GM19395 (cell line): Measurements from ENCODE around the gene CXCL10.
"Not testable (repeated sequence)": the region's sequence is repeated elsewhere in the genome, so short reads cannot be mapped to it uniquely, and the experiment has no call there.

Experiments
- ATAC-seq: cut with Tn5 transposase; IDR thresholded peaks from one replicate; pipeline ENCODE4 v1.9.1; 2021; ENCODE audit warnings: mild to moderate bottlenecking, moderate library complexity; ENCODE audit not compliant: unreplicated experiment

The CXCL10 gene

DNA sequence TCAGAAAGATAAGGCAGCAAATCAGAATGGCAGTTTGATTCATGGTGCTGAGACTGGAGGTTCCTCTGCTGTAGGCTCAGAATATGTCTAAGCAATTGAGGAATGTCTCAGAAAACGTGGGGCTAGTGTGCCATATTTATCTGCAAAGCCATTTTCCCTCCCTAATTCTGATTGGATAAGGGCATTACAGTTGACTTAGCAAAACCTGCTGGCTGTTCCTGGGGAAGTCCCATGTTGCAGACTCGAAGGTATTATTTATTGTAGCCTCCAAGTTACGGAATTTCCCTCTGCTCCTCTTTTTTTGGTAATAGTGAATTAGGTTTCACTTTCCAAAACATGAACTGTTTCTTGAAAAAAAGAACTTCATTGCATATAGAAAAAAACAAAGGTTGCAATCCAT, at the start of gene CXCL10:
CXCL10 (minus strand) TSS at position 109 of the 400 bp plus-strand sequence; CDS start at position 43, 66 bp downstream.
- no peak for ATAC-seq

DNA sequence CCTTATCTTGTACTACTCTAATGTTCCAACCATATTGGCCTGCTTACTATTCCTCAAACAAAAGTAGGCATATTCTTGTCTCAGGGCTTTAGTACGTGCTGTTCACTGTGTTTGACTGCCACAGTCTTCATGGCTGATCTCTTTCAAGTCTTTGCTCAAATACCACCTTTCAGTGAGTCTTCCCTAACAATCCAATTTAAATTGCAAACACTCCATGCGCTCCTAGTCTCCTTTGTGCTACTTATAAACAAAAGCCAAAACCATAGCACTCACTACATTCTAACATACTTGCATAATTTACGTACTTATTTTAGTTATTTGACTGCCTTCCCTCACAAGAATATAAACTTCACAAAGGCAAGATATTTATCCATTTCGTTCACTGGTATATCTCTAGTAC, 49.5 kb upstream of the CXCL10 start:
- ATAC-seq: no peak

DNA sequence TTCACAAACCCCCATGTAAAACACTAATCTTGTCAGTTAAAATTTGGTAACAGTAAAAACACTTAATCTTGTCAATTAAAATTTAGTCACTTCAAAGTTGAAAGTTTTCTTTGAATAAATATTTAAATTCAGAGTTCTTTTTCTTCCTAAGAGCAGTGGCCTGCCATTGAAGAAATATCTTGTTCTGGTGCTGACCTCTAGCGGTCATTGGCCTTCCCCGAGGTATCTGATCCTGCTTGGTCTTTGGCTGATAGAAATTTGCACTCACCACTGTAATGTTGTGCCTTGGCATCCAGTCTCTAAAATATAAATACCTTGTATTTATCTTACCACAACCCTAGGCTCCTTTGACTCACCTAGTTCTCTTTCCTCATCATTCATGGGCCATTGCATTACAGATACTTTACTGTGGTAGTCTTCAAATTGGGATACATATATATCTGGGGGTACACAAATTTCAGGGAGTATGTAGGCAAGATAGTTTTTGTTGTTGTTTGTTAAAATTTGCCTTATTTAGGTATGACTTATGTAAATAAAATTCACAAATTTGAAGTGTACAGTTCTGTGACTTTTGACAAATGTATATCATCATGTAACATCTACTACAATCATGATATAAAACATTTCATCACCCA, 44.5 kb upstream of the CXCL10 start:
- peak; percentile 88 for ATAC-seq

DNA sequence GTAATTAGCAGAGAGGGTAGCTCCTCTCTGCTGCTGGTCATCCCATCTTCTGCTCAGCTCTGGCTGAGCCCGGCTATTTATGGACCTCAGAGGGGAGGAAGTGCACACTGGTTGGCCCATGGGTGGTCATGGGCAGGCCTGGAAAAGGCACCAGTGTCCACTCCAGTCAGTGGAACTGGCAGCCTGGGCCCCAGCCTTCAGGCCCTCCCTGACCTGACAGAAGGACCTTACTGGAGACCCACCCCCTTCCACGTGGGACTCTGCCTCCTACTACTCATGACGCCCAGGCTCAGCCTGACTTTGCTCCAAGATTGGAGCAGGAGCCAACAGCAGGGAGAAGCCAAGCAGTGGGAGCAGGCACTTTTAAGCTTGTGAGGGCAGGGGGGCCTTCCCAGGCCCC, 43.2 kb upstream of the CXCL10 start:
- ATAC-seq: no peak

DNA sequence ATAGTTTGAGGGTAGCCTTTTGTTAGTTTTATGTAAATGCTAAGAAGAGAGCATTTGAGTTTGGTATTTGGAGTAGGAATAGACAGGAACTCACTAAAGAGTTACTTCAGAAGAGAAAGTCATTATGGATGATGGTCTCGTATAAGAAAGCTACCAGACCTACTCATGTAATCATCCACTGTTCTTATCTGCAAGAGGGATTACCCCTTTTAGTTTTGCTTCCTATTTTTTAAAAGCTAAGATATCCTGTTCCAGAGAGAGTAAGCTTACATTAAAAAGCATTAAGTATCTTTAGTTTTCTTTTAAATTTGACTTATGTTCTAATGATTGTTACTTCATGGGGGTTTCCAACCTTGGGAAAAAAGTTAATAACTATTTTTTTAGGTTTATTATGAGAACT, 38.7 kb upstream of the CXCL10 start:
- peak; percentile 66 for ATAC-seq

DNA sequence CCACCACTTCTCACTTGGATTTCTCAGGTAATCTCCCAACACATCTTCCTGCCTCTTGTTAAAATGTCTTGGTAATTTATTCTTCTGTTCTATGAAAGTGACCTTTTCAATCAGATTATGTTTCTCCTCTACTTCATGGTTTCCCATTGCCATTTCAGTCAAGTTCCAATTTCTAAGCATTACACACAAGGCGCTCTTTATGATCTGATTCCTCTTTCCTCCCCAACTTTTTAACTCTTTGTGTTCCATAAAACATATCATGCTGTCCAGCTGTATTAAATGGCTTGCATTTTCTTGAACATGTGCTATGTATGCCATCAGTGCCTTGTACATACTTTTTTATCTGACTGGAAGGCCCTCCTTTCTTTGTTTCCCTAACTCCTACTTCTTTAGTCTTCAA, 38.1 kb upstream of the CXCL10 start:
- ATAC-seq: no peak

DNA sequence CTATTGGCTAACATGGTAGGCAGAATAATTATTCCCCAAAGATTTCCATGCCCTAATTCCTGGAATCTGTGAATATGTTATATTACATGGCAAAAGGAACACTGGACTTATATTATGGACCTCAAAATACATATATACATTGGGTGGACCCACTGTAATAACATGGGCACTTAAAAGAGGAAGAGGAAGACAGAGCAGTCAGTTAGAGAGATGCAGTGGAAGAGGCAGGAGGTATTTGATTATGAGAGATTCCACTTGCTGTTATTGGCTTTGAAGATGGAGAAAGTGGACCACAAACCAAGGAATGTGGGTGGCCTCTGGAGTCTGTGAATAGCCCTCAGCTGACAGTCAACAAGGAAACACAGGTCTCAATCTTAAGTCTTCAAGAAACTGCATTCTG, 37.2 kb upstream of the CXCL10 start:
- no peak for ATAC-seq

DNA sequence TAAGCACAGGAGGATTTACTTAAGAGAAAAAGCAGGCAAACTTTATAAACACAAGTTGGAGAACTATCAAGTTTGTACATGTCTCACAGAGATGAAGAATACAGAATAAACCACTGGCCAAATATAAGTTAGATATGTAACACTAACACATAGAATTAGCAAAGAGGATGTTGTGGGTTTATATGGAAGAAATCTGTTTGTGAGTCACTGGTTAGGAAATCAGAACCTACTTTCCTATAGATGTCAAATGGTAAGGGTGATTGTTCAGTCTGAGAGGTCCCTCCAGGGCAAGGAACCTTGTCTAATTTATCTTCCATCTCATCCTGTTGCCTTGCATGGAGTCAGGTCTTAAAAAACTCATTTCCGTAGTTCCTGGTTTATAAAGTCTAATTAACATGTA, 36.5 kb upstream of the CXCL10 start:
- ATAC-seq: no peak

DNA sequence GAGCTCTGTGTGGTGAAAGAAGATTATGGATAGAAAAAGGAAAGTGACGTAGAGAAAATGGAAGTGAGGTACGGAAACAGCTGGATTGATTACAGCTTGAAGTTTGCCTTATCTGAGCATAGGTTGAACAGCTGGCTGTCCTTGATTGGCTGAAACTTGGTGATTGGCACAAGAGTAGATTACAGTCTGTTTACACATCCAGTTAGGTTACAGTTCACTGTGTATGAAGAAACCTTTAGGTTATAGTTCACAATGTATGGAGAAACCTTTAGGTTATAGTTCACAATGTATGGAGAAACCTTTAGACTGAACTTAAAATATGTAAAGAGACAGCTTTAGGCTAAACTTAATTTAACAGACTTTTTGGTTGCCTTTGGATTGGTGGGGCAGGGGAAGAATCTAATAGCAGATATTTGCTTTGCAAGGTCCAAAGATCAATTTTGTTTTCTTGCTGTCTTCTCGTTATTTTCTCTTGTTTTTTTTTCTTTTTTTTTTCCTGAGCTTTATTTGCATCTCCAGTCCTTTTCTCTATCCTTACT, 35.7 kb upstream of the CXCL10 start:
- no peak for ATAC-seq

DNA sequence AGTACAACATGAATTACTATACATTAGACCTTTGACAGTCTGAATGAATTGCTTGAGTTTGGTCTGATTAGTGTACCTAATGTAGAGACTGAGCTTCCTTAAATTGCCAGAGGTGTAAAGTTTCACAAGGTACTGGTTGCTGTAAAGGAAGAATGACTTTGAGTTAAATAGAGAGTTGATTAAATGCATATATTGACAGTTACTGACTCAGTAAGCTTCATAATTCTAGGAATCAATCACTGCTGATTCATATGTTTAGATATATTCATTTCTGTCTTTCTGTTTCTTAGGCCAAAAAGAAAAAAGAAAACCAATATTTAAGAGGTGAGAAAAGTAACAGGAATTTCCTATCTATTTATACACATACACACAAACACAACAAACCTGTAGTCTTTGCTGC, 35.0 kb upstream of the CXCL10 start:
- ATAC-seq: peak; percentile 46

DNA sequence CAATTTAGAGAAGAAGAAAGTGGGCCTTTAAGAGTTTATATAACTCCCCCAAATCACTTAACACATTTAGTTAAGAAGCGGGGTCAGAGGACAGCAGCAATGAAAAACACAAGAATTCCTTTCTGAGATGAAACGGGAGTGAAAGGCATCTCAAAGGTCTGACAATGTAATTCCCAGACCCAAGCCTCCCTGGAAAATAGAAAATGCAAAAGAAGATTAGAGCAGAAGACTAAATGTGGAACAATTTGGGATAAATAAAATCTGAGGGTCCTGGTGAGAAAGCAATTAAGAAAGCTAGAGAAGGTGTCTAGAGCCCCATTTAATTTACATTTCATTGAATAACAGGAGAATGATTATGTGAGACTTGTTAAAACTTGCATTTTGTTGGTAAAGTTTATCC, 32.1 kb upstream of the CXCL10 start:
- no peak for ATAC-seq

DNA sequence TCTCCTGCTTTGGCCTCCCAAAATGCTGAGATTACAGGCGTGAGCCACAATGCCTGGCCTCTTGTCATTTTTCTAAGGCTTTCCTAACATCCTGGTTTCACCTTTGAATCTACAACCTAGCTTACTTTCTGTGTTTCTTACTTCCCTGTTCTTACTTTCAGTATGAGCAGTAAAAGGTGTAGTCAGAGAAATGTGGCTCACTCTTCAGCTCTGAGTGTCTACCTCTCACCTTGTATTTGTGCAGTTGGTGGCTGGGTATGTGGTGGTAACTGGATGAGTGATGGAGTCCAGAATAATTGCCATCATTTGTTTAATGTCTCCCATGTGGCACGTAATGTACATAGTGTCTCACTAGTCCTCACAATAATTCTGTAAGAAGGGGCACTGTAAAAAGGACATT, 31.7 kb upstream of the CXCL10 start:
- peak; percentile 97 for ATAC-seq

DNA sequence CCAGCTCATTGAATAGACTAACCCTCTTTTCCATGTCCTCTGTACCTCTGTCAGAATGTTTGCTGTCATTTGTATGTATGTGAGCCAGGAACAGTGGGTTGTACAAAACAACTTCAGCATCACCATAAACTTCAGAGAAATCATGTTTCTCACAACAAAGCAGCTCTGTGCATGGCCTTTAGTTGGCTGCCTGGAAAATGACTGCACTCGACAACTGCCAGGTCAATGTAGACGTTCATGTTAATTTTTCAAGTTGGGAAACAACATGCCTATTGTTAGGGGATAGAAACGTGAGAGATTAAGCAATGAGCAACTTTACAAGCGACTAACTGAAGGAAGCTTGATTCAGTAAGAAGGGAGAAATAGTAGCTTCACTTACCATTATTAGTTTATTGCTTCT, 30.4 kb upstream of the CXCL10 start:
- no peak for ATAC-seq

DNA sequence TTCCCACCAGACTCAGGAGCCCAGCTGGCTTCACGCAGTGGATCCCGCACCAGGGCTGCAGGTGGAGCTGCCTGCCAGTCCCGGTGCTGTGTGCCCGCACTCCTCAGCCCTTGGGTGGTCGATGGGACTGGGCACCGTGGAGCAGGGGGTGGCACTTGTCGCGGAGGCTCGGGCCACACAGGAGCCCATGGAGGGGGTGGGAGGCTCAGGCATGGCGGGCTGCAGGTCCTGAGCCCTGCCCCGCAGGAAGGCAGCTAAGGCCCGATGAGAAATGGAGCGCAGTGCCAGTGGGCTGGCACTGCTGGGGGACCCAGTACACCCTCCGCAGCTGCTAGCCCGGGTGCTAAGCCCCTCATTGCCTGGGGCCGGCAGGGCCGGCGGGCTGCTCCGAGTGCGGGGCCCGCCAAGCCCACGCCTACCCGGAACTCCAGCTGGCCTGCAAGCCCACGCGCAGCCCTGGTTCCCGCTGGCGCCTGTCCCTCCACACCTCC, 27.3 kb upstream of the CXCL10 start:
- ATAC-seq: not testable (repeated sequence)

DNA sequence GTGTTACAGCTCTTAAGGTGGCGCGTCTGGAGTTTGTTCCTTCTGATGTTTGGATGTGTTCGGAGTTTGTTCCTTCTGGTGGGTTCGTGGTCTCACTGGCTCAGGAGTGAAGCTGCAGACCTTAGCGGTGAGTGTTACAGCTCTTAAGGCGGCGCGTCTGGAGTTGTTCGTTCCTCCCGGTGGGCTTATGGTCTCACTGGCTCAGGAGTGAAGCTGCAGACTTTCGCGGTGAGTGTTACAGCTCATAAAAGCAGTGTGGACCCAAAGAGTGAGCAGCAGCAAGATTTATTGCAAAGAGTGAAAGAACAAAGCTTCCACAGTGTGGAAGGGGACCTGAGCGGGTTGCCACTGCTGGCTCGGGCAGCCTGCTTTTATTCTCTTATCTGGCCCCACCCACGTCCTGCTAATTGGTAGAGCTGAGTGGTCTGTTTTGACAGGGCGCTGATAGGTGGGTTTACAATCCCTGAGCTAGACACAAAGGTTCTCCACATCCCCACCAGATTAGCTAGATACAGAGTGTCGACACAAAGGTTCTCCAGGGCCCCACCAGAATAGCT, 26.6 kb upstream of the CXCL10 start:
- ATAC-seq: not testable (repeated sequence)

DNA sequence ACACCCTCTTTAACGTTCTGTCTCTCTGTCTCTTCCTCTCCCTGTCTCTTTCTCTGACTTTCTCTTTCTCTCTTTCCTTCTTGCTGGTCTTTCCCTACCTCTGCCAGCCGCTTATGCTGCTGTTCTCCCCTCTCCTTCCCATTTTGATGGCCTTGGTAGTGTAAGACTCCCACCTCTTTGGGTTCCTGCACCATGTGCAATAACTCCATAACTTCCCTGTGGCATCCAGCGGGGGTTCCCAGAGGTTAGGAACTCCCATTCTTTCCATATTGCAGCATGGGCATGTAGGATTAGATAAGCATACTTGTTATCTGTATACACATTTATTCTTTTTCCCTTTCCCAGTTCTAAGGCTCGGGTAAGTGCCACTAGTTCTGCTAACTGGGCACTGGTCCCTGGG, 21.4 kb upstream of the CXCL10 start:
- ATAC-seq: not testable (repeated sequence)

DNA sequence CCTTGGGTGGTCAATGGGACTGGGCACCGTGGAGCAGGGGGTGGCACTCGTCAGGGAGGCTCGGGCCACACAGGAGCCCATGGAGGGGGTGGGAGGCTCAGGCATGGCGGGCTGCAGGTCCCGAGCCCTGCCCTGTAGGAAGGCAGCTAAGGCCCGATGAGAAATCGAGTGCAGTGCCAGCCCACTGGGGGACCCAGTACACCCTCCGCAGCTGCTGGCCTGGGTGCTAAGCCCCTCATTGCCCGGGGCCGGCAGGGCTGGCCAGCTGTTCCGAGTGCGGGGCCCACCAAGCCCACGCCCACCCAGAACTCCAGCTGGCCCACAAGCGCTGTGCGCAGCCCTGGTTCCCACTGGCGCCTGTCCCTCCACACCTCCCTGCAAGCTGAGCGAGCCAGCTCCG, 20.0 kb upstream of the CXCL10 start:
- ATAC-seq: not testable (repeated sequence)

DNA sequence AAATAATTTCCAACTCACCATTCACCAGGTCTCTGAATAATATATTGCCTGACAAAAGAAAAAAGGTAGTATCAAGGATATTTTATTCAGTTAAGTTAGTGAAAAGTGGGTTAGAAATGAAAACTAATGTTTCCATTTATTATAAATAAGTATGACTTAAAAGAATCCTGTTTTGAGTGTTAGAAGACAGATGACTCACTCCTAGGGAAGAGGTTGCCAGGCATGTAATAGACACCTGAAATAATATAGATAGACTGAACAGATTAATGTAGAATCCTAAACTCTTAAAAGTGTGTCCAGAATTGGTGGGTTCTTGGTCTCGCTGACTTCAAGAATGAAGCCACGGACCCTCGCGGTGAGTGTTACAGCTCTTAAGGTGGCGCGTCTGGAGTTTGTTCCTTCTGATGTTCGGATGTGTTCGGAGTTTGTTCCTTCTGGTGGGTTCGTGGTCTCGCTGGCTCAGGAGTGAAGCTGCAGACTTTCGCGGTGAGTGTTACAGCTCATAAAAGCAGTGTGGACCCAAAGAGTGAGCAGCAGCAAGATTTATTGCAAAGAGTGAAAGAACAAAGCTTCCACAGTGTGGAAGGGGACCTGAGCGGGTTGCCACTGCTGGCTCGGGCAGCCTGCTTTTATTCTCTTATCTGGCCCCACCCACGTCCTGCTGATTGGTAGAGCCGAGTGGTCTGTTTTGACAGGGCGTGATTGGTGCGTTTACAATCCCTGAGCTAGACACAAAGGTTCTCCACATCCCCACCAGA, 19.1 kb upstream of the CXCL10 start:
- not testable (repeated sequence) for ATAC-seq

DNA sequence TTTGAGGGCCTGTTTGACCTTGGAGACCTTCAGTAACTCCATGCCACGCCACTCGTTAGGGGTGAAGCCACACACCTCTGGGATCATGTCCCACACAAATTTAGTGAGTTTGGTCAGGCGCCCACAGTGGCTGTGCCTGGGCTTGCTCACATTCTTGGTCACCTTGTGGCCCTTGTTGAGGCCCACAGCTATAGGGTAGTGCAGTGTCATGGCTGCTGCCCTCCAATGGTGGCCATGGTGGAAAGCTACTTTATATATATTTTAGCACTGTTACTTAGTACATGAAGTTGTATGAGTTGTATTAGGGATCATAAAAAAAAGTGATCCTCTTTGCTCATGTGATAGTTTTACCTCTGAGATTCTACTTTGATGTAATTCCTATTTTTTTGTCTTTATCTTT, 13.6 kb upstream of the CXCL10 start:
- ATAC-seq: no peak

DNA sequence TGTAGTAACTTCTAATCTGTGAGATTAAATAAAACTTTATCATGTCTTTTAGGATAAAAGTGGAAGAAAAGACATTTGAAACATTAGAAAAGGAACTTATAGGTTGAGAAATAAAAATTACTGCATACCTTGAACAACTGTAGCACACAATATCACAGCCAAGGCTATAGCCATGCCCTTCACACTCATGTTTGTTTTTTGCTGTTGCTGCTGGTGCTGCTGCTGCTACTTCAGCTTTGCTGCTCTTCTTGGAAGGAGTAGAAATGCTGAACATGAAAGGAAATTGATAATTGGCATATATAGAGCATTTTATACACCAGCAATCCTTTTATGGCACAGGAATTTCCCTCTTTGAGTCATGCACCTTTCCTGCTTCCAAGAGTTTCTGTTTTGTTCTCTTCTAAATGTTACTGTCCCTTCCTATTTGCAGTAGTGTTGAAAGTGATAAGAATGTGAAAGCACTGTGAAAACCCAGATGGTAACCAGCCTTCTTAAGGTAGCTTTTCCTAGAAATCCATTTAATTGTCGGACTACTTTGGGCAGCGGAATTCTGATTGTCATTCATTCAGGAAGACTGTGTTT, 12.6 kb upstream of the CXCL10 start, which contains the start of gene CXCL11:
CXCL11 (minus strand) TSS at position 272 of the 582 bp plus-strand sequence; CDS start at position 189, 83 bp downstream.
- no peak for ATAC-seq

DNA sequence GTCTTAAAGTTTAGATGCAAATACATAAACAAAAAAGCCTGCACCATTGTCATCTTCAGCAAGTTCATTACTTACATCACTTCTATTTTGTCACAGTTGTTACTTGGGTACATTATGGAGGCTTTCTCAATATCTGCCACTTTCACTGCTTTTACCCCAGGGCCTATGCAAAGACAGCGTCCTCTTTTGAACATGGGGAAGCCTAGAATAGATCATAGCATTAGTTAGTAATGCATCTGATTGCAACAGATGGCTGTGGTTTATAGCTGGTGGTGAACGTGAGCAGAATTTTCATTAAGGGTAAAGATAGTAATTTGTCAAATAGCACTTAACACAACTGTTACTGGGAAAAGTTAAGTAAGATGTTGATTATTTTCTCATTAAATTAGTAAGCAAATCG, 11.8 kb upstream of the CXCL10 start:
- no peak for ATAC-seq
